ENCODE results near the gene GSK3B. TPM values are rescaled to one million over a fixed set of nuclear protein-coding genes. Genes with fewer than 3 reads are reported as not detected.

The GSK3B gene
- total RNA-seq, 1 donor from 2014 or later, result 88.6 TPM

DNA sequence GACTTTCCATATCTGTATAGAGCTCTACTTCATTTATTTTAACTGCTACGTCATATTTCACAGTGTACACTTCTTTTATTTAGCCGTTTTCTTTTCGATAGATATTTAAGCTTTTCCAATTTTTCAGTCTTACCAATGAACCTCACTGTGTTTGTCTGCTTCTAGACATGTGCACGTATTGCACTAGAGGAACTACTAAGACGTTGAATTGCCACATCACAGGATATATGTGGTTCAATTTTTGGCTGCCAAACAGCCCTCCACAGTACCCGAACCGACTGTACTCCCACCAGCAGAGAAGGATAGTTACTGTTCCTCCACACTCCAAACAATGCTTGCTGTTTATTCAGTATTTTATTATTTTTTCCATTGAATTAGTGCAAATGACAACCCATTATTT lies 310.4 kb downstream of the GSK3B start:
- no peaks in the 10 kb centered on the region for H4K20me1 ChIP-seq (ENCODE audit: low read depth)
- Mint-ChIP-seq H3K27ac (no peak overlapping the region), H3K27me3 (ENCODE audit: insufficient read depth, low read depth) (peaks cover 2% of the 10 kb centered on the region), H3K9me3 (no peaks in the 10 kb centered on the region), H3K4me1 (peaks cover 2% of the 10 kb centered on the region), H3K36me3 (no peaks in the 10 kb centered on the region), H3K4me3 (no peak overlapping the region)
- H3K9me3 ChIP-seq (ENCODE audit: low read depth), result no peaks in the 10 kb centered on the region
- H3K36me3 ChIP-seq, result no peaks in the 10 kb centered on the region
- TF ChIP-seq EZH2phosphoT487 (IDR thresholded peaks at IDR 0.05) (no peak), EZH2 (IDR thresholded peaks at IDR 0.05) (no peak)
- TF ChIP-seq, protein P1, sequence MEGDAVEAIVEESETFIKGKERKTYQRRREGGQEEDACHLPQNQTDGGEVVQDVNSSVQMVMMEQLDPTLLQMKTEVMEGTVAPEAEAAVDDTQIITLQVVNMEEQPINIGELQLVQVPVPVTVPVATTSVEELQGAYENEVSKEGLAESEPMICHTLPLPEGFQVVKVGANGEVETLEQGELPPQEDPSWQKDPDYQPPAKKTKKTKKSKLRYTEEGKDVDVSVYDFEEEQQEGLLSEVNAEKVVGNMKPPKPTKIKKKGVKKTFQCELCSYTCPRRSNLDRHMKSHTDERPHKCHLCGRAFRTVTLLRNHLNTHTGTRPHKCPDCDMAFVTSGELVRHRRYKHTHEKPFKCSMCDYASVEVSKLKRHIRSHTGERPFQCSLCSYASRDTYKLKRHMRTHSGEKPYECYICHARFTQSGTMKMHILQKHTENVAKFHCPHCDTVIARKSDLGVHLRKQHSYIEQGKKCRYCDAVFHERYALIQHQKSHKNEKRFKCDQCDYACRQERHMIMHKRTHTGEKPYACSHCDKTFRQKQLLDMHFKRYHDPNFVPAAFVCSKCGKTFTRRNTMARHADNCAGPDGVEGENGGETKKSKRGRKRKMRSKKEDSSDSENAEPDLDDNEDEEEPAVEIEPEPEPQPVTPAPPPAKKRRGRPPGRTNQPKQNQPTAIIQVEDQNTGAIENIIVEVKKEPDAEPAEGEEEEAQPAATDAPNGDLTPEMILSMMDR (IDR thresholded peaks at IDR 0.05), result no peak
- no peaks in the 10 kb centered on the region for H3K27me3 ChIP-seq
- H3K79me2 ChIP-seq (ENCODE audit: low read depth), result no peaks in the 10 kb centered on the region
- H3F3A ChIP-seq (ENCODE audit: low read depth), result no peaks in the 10 kb centered on the region
- H3K27ac ChIP-seq, result no peak overlapping the region
- no peaks in the 10 kb centered on the region for H3K4me1 ChIP-seq
- no peak overlapping the region for H3K9ac ChIP-seq
- H3K4me2 ChIP-seq, result no peak overlapping the region
- H3K4me3 ChIP-seq, result no peak overlapping the region
- no peak overlapping the region for H2AFZ ChIP-seq (replicated peaks)
- DNase-seq (ENCODE audit: low spot score), result no peak

DNA sequence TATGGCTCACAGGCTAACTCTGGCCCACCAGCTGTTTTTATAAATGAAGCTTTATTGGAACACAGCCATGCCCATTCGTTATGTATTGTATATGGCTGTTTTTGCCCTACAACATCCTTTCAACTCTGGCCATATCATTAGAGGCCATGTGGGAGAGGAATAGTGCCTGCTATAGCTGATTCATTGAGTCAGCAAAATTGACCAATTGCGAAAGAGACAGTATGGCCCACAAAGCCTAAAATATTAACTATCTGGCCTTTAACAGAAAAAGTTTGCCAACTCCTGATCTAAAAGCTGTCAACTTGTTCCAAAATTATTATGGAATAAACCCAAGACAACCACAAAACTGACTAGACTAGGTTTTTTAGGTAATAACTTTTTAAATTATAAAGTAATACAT lies 311.0 kb downstream of the GSK3B start:
- peaks cover 2% of the 10 kb centered on the region for H3K4me1 Mint-ChIP-seq
- Histone ChIP-seq H4K20me1 (ENCODE audit: low read depth) (no peaks in the 10 kb centered on the region), H3K9me3 (ENCODE audit: low read depth) (no peaks in the 10 kb centered on the region), H3K79me2 (ENCODE audit: low read depth) (no peaks in the 10 kb centered on the region), H3K36me3 (no peaks in the 10 kb centered on the region), H2AFZ (replicated peaks) (no peak overlapping the region), H3K4me2 (no peak overlapping the region), H3K9ac (no peak overlapping the region), H3K27me3 (no peaks in the 10 kb centered on the region), H3K27ac (no peak overlapping the region), H3K4me1 (no peaks in the 10 kb centered on the region), H3F3A (ENCODE audit: low read depth) (no peaks in the 10 kb centered on the region), H3K4me3 (no peak overlapping the region)
- peaks cover 2% of the 10 kb centered on the region for H3K27me3 Mint-ChIP-seq (ENCODE audit: insufficient read depth, low read depth)
- H3K27ac Mint-ChIP-seq, result no peak overlapping the region
- no peak for DNase-seq (ENCODE audit: low spot score)
- H3K36me3 Mint-ChIP-seq, result no peaks in the 10 kb centered on the region
- no peaks in the 10 kb centered on the region for H3K9me3 Mint-ChIP-seq
- no peak for TF ChIP-seq EZH2 (IDR thresholded peaks at IDR 0.05)
- no peak for TF ChIP-seq EZH2phosphoT487 (IDR thresholded peaks at IDR 0.05)
- TF ChIP-seq, protein P1 (IDR thresholded peaks at IDR 0.05), result no peak
- H3K4me3 Mint-ChIP-seq, result no peak overlapping the region

DNA sequence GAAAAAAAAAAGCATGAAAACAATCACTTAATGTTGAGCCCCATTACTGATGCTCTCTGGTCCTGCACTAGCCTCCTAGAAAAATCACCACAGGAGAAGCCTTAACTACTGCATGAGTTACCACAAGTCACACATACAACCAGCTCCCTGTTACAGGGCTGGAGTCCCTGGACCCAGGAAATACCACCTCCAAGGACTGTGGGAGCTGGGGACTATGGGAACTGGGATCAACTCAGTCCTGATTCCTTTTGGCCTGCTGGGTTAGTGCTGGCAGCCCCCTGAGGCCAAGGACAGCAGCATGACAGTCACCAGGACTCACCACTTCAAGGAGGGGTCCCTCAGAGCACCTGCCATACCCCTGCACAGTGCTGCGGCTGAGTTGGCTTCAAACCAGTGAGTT lies 311.8 kb downstream of the GSK3B start:
- Mint-ChIP-seq H3K36me3 (no peaks in the 10 kb centered on the region), H3K27ac (no peak overlapping the region), H3K27me3 (ENCODE audit: insufficient read depth, low read depth) (peaks cover 2% of the 10 kb centered on the region), H3K4me1 (peaks cover 2% of the 10 kb centered on the region), H3K4me3 (no peak overlapping the region), H3K9me3 (no peaks in the 10 kb centered on the region)
- H3K4me1 ChIP-seq, result no peaks in the 10 kb centered on the region
- H3K27ac ChIP-seq, result no peak overlapping the region
- H4K20me1 ChIP-seq (ENCODE audit: low read depth), result no peaks in the 10 kb centered on the region
- H3K79me2 ChIP-seq (ENCODE audit: low read depth), result no peaks in the 10 kb centered on the region
- H3K27me3 ChIP-seq, result no peaks in the 10 kb centered on the region
- H3K9ac ChIP-seq, result no peak overlapping the region
- no peaks in the 10 kb centered on the region for H3K9me3 ChIP-seq (ENCODE audit: low read depth)
- no peak overlapping the region for H3K4me2 ChIP-seq
- no peaks in the 10 kb centered on the region for H3K36me3 ChIP-seq
- no peak overlapping the region for H3K4me3 ChIP-seq
- H3F3A ChIP-seq (ENCODE audit: low read depth), result no peaks in the 10 kb centered on the region
- TF ChIP-seq, protein P1 (IDR thresholded peaks at IDR 0.05), result no peak
- no peak for TF ChIP-seq EZH2phosphoT487 (IDR thresholded peaks at IDR 0.05)
- no peak overlapping the region for H2AFZ ChIP-seq (replicated peaks)
- no peak for DNase-seq (ENCODE audit: low spot score)

Data from neural progenitor cell (in vitro differentiated cells).